Adrenal gland (tissue), 12 donors: Measurements from ENCODE around the gene MEGF11. TPM values are rescaled to one million over a fixed set of nuclear protein-coding genes. Genes with fewer than 3 reads are reported as not detected.

ENCODE experiments used
- DNase-seq, 7 donors: peaks; one replicate each; pipeline ENCODE4 v3.0.0-alpha.2; 2019 to 2020
- H3K27ac ChIP-seq, 5 donors: fragments of 200-600 bp; sonication (generic) in 4 of 5; 1 replicate in 3 of 5; 2 replicates in 2 of 5; pipeline versions ENCODE4 v1.5.1 to v1.8.0; 2016 to 2020; ENCODE audit warnings: mild to moderate bottlenecking in 1 of 5
- H3K27me3 ChIP-seq: fragments of 200-600 bp; 2 replicates; pipeline ENCODE4 v1.8.0; 2021
- H3K36me3 ChIP-seq, 2 donors: fragments of 200-600 bp; replicated peaks in 1 of 2; 1 replicate in 1 of 2; 2 replicates in 1 of 2; pipeline versions ENCODE4 v1.5.1 to v1.8.0; 2018 to 2022
- H3K4me1 ChIP-seq, 2 donors: fragments of 200-600 bp; replicated peaks in 1 of 2; 1 replicate in 1 of 2; 2 replicates in 1 of 2; pipeline versions ENCODE4 v1.5.1 to v1.8.0; 2018 to 2021
- H3K4me3 ChIP-seq, 4 donors: fragments of 200-600 bp; sonication (generic) in 3 of 4; one replicate each; pipeline ENCODE4 v1.5.1; 2016 to 2018
- H3K9me3 ChIP-seq, 3 donors: fragments of 200-600 bp; sonication (generic) in 1 of 3; replicated peaks in 1 of 3; 1 replicate in 2 of 3; 2 replicates in 1 of 3; pipeline versions ENCODE4 v1.5.1 to v1.8.0; 2016 to 2021
- POLR2A ChIP-seq, 2 donors: fragments of 450-650 bp; IDR thresholded peaks; one replicate each; pipeline ENCODE4 v1.6.1; 2017; ENCODE audit warnings: antibody characterized with exemption in 2 of 2, mild to moderate bottlenecking in 2 of 2, moderate library complexity in 1 of 2
- WGBS, 4 donors: extraction: QIAGEN DNeasy Blood & Tissue Kit in 2 of 4; methylation state at CpG; one replicate each; pipeline versions ENCODE4 v1.1.5 to v1.1.7; 2013 to 2017; 5-methylcytosine and 5-hydroxymethylcytosine counted together
- intact Hi-C, 2 donors: fragments of 100-400 bp; cut with DNase I; formaldehyde crosslinking; loops; one replicate each; pipeline versions ENCODE4 v1.14.1 to v1.15.0; 2022 to 2023
- polyA plus RNA-seq, 3 donors: library from polyadenylated mRNA; stranded (reverse); fragments of 200-250 nt in 2 of 3; fragments of 350-450 nt in 1 of 3; fragmentation: Illumina TruSeq in 1 of 3; extraction: RNeasy Lipid Tissue Mini Kit (QIAGEN cat#74804) in 1 of 3; gene quantifications; one replicate each; pipeline ENCODE4 v1.2.3, GENCODE V29; 2013 to 2014
- total RNA-seq, 9 donors: library from RNA; depleted of rRNA in 4 of 9; stranded (reverse); fragments of >200 nt in 4 of 9; fragments of 120-200 nt in 1 of 9; fragmentation: NEBNext Ultra II Directional in 1 of 9; extraction: Animal tissue kit (Norgen Biotek cat#: 25700) in 1 of 9; gene quantifications; one replicate each; pipeline versions ENCODE4 v1.1.0 to v1.2.4, GENCODE V29; 2013 to 2023
- TF ChIP-seq, protein P1 (sequence below), 6 experiments: fragments of 450-650 bp in 4 of 6; fragments of 200-600 bp in 2 of 6; sonication (generic) in 1 of 6; IDR thresholded peaks; 1 replicate in 5 of 6; 2 replicates in 1 of 6; pipeline versions ENCODE4 v1.5.1 to v1.8.0; 2016 to 2021; ENCODE audit warnings: antibody characterized with exemption in 6 of 6, mild to moderate bottlenecking in 2 of 6, moderate library complexity in 1 of 6
- donor health status: healthy with polysubstance abuse.
- donor health status: Bipolar disorder and iron deficiency.
- donor health status: DM: yes; HTN: yes; CAD: no.
- donor health status: DM: no; HTN: no; CAD: no.
- donor health status: DM: no; HTN: no; CAD: no.
- donor health status: DM: yes; HTN: yes; CAD: no.

MEGF11 gene
- total and polyA plus RNA-seq, 12 donors = 0.04 to 0.98 (median 0.14) TPM; not detected in 5

GRCh38 chr15:66051833-66052232 is 201.7 kb downstream of the MEGF11 start:
- intact Hi-C loops = no loop called here
- Histone ChIP-seq H3K4me1 (no peaks in the 10 kb centered on the region), H3K36me3 (no peaks in the 10 kb centered on the region), H3K4me3 (no peak overlapping the region), H3K27ac (no peak overlapping the region), H3K9me3 (no peaks in the 10 kb centered on the region), H3K27me3 (no peaks in the 10 kb centered on the region)
- no peak for DNase-seq
- TF ChIP-seq, protein P1, sequence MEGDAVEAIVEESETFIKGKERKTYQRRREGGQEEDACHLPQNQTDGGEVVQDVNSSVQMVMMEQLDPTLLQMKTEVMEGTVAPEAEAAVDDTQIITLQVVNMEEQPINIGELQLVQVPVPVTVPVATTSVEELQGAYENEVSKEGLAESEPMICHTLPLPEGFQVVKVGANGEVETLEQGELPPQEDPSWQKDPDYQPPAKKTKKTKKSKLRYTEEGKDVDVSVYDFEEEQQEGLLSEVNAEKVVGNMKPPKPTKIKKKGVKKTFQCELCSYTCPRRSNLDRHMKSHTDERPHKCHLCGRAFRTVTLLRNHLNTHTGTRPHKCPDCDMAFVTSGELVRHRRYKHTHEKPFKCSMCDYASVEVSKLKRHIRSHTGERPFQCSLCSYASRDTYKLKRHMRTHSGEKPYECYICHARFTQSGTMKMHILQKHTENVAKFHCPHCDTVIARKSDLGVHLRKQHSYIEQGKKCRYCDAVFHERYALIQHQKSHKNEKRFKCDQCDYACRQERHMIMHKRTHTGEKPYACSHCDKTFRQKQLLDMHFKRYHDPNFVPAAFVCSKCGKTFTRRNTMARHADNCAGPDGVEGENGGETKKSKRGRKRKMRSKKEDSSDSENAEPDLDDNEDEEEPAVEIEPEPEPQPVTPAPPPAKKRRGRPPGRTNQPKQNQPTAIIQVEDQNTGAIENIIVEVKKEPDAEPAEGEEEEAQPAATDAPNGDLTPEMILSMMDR (IDR thresholded peaks at IDR 0.05) = no peak
- no peak for TF ChIP-seq POLR2A (IDR thresholded peaks at IDR 0.05)
- WGBS, 4 donors = 61 to 67% (median 64%) methylated on average over 7 of the region's 7 CpGs

GRCh38 chr15:66050264-66050663 is 203.3 kb downstream of the MEGF11 start:
- TF ChIP-seq POLR2A (IDR thresholded peaks at IDR 0.05) = no peak
- TF ChIP-seq, protein P1 (IDR thresholded peaks at IDR 0.05) = no peak
- intact Hi-C loops = no loop called here
- H3K4me1 ChIP-seq = no peaks in the 10 kb centered on the region
- DNase-seq = no peak
- no peaks in the 10 kb centered on the region for H3K27me3 ChIP-seq
- WGBS, 4 donors = 84 to 87% (median 86%) methylated on average over 5 of the region's 5 CpGs
- H3K9me3 ChIP-seq = no peaks in the 10 kb centered on the region
- no peak overlapping the region for H3K4me3 ChIP-seq
- H3K36me3 ChIP-seq = no peaks in the 10 kb centered on the region
- no peak overlapping the region for H3K27ac ChIP-seq

- no peaks in the 10 kb centered on the region for H3K27me3 ChIP-seq
- intact Hi-C loops = no loop called here
- no peaks in the 10 kb centered on the region for H3K9me3 ChIP-seq
- DNase-seq = no peak
- H3K4me3 ChIP-seq = no peak overlapping the region
- TF ChIP-seq, protein P1 (IDR thresholded peaks at IDR 0.05) = no peak
- no peak for TF ChIP-seq POLR2A (IDR thresholded peaks at IDR 0.05)
- 64 to 80% (median 74%) methylated on average over 6 of the region's 6 CpGs for WGBS, 4 donors
- H3K4me1 ChIP-seq = no peaks in the 10 kb centered on the region
- no peak overlapping the region for H3K27ac ChIP-seq
- H3K36me3 ChIP-seq = no peaks in the 10 kb centered on the region
These were observed 204.2 kb downstream of the MEGF11 start for GRCh38 chr15:66049353-66049752.

- no peaks in the 10 kb centered on the region for H3K4me1 ChIP-seq
- TF ChIP-seq, protein P1 (IDR thresholded peaks at IDR 0.05) = no peak
- no peak for TF ChIP-seq POLR2A (IDR thresholded peaks at IDR 0.05)
- no peaks in the 10 kb centered on the region for H3K27me3 ChIP-seq
- H3K27ac ChIP-seq = no peak overlapping the region
- intact Hi-C loops = no loop called here
- no peak for DNase-seq
- no peaks in the 10 kb centered on the region for H3K9me3 ChIP-seq
- H3K4me3 ChIP-seq = no peak overlapping the region
- H3K36me3 ChIP-seq = no peaks in the 10 kb centered on the region
- WGBS, 4 donors = 80 to 86% (median 83%) methylated on average over 6 to 9 of the region's 9 CpGs
These were observed 206.1 kb downstream of the MEGF11 start for GRCh38 chr15:66047321-66048024.
